HG03060 (cell line): Measurements from ENCODE around the gene LIN7A.

Source experiments
- ATAC-seq: cut with Tn5 transposase; IDR thresholded peaks from one replicate; pipeline ENCODE4 v1.9.1; 2021; ENCODE audit warnings: low read depth, moderate number of reproducible peaks; ENCODE audit not compliant: unreplicated experiment

Gene LIN7A

GRCh38 chr12:80861641-80862378 is 75.9 kb downstream of the LIN7A start:
- ATAC-seq: no peak

GRCh38 chr12:80860928-80861327 is 76.8 kb downstream of the LIN7A start:
- ATAC-seq: no peak

DNA sequence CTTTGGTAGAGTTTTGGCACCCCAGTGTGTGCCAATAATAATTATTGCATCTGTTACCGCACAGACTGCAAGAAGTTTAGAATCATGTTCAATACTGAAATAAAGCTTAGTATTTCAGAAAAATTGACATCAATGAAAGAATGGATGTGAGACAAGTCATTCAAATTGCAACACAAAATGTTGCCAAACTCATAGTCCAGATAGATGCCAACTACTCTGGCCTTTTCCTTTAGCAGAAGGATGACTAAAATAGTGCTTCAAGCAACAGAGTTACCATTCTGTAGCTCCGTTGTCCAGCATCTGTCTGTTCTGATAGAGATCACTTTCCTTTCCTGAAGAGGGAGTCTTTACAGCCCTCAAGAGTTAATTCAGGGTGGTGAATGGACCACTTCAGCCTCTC is 77.5 kb downstream of the LIN7A start:
- ATAC-seq: no peak

DNA sequence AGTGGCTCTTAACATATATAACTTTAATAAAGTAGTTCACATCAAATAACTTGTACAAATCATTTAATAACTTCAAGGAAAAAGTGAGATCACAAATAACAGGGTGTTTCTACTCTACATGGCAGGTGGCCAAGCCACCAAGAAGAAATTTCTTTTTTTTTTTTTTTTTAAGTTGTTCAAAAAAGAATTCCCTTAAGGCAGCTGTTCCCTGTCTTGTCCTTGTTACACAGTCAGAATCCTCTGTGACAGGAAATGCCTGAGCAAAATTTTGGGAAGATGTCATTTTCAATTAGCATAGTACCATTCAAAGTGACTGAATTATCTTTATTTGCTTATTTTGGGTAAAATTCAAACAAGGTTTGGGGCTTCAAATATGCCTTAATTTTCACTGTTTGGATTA is 79.4 kb downstream of the LIN7A start:
- ATAC-seq: no peak

DNA sequence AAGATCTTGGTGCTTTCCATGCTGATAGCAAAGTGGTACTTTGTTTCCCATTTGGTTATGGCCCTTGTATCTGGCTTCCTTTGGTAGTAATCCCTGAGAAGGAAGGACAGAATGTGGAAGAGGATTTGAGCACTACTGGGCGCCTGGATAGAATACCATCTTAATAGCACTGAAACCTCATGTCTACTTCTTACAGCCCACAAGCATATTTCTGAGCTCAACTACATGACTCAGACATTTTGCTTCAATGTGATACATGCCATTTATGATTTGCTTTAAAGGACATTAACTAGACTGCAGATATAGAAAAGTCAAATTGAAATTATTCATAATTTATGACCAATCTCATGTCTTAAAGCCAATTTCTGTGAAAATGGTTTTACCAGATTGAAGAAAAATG is 80.4 kb downstream of the LIN7A start:
- ATAC-seq: no peak

- no peak for ATAC-seq
These were observed 88.4 kb downstream of the LIN7A start for GRCh38 chr12:80849337-80849736.

GRCh38 chr12:80848858-80849257 is 88.9 kb downstream of the LIN7A start:
- no peak for ATAC-seq

- ATAC-seq: no peak
These were observed 90.2 kb downstream of the LIN7A start for GRCh38 chr12:80847575-80847974.

DNA sequence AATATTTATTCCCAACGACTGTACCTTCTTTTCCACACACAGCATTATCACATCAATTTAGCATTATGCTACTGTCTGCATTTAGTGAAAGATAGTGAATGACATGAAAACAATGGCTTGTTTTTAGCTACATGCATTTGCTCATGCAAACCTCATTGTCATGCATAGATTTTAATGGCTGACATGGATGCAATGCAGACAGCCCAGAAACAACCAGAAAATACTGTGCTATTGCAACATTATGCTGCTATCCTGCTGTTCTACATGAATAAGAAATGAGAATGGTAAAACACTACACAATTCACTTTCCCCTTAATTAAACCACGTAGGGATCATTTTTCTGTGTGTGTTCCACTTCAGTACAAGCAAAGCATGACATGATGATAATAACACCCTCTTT is 90.8 kb downstream of the LIN7A start:
- no peak for ATAC-seq

GRCh38 chr12:80845639-80846038 is 92.1 kb downstream of the LIN7A start:
- no peak for ATAC-seq

DNA sequence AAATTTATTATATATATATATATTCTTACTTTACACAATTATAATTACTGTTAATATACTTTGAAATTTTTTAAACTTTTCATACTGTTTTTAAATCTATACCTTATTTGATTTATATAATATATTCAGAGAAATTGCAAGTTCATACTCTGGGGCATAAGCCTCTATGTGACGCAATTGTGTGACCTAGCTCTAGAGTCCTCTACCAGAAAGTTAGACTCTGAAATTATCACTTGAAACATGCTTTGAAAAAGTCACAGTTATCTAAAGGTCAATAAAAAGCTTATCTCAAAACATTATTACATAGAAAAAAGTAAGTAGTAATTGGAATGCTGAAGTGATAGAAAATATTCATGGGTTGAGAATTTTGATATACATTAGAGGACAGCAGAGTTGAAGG is 93.8 kb downstream of the LIN7A start:
- no peak for ATAC-seq

DNA sequence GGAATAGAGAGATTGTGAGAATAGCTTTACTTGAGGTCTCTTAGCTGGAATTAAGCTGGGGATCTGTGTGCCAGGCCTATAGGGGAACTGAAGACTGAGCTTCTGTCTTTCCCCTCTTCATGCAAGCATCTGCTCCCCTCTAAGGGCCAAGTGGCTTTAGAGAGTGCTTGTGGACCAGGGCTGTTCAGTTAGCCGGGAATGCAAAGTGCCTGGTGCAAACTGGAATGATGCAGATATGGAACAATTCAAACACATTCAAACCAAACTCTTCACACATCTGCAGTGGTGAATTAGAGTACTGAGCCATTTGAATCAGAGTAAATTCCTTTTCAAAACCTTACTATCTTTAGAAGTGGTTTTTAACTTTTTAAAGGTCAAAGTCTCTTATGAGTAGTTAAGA is 99.0 kb downstream of the LIN7A start:
- ATAC-seq: no peak

GRCh38 chr12:80838024-80838658 is 99.6 kb downstream of the LIN7A start:
- ATAC-seq: no peak

GRCh38 chr12:80837342-80837978 is 100.3 kb downstream of the LIN7A start:
- peak; percentile 33 for ATAC-seq

DNA sequence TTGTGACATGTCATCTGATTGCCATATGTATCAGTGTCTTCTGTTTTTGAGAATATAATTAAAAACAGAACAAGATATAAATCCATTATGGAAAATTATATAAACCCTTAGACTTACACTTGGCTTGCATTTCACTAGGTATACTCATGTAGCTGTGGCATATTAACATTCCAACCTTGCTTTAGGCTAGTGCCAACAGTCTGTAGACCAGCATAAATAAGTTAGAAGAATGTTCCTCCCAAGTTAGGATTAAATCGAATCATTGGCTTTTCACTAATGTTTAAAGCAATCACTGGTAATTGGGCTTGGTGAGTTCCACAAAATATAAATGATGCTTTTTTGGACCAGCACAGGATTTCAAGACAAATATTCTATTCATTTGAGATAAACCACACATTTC is 103.0 kb downstream of the LIN7A start:
- no peak for ATAC-seq

- ATAC-seq: no peak
These were observed 107.1 kb downstream of the LIN7A start for GRCh38 chr12:80830533-80831088.

- ATAC-seq: no peak
These were observed 108.0 kb downstream of the LIN7A start for GRCh38 chr12:80829767-80830166.

DNA sequence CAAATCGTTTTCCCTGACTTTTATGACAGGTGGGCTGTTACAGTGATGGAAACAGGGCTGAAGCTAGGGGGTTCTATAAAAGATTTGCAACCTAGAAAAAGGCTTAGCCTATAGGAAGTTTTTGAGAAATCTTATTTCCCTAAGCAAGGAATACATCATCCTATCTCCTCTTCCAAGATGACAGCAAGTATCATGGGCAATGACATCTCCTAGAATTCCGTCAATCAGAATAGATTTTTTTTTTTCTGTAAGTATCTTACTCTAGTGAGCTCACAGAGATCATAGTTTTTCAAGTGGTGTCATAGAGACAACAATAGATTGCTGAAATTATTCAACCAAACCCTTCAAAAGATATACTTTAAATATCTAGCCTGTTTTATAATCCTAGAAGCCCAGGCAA is 112.2 kb downstream of the LIN7A start:
- no peak for ATAC-seq

DNA sequence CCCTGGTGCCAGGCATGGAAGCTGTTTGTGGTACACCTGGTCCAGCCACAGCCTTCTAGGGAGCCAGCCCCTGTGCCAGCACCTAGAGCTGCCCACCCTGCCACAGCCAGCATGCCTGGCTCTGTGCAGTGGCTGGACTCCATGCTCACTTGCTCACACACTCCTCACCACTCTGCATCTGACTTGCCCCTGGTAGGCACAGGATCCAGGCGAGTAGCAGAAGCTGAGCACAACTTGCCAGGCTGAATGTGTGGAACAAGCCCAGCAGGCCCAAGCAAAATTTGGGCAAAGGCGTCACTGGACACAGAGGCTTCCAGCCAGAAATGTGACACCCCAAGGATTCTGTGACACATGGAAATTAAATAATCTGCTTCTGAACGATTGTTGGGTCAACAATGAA is 114.3 kb downstream of the LIN7A start:
- no peak for ATAC-seq

- ATAC-seq: no peak
These were observed 116.2 kb downstream of the LIN7A start for GRCh38 chr12:80821513-80822000.

DNA sequence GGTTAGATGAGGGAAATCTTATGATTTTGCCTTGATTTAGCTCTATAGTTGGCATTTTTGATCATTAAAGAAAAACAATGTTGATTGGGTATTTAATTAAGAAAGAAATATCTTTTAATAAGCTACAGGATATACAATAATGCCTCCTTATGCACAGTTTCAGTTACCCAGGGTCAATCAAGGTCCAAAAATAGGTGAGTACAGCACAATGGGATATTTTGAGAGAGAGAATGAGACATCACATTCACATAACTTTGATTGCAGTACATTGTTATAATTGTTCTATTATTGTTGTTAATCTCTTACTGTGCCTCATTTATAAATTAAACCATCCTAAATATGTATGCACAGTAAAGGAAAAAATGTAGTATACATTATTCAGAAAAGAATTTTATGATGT is 118.9 kb downstream of the LIN7A start:
- ATAC-seq: no peak
